Cardiac muscle cell (in vitro differentiated cells and primary cell): Measurements from ENCODE around the gene FRMD4B. TPM values are rescaled to one million over a fixed set of nuclear protein-coding genes. Genes with fewer than 3 reads are reported as not detected.
A peak's percentile ranks its signal among the peaks of the same experiment; 100 is the strongest.

Source experiments
- DNase-seq, 2 donors: peaks; one replicate each; pipeline versions ENCODE4 v3.0.0 to v3.0.0-alpha.2; 2010 to 2017; ENCODE audit warnings: low read depth in 1 of 2, low spot score in 1 of 2
- H3K27ac ChIP-seq: fragments of 200-600 bp; sonication (generic); 2 replicates; pipeline ENCODE4 v1.5.1; 2016
- H3K27me3 ChIP-seq: fragments of 200-600 bp; sonication (generic); 2 replicates; pipeline ENCODE4 v1.6.0; 2016; ENCODE audit warnings: control low read depth
- H3K36me3 ChIP-seq: fragments of 200-600 bp; sonication (generic); 2 replicates; pipeline ENCODE4 v1.5.1; 2016; ENCODE audit warnings: control low read depth
- H3K4me1 ChIP-seq: fragments of 200-600 bp; sonication (generic); 2 replicates; pipeline ENCODE4 v1.8.1; 2017; ENCODE audit warnings: low read depth, mild to moderate bottlenecking, mixed run types
- H3K4me3 ChIP-seq: fragments of 200-600 bp; sonication (generic); 2 replicates; pipeline ENCODE4 v1.5.1; 2016; ENCODE audit warnings: mild to moderate bottlenecking
- H3K9me3 ChIP-seq: fragments of 200-600 bp; sonication (generic); 2 replicates; pipeline ENCODE4 v1.5.1; 2017; ENCODE audit warnings: low read depth, mild to moderate bottlenecking, control low read depth
- CTCF ChIP-seq: IDR thresholded peaks from 2 replicates; pipeline ENCODE4 v1.5.1; 2012; ENCODE audit warnings: low read depth, mild to moderate bottlenecking, low read length
- polyA plus RNA-seq: library from polyadenylated mRNA; unstranded; fragments of >200 nt; fragmentation: Nextera tagmentation; extraction: Ambion mirVana; gene quantifications from 2 replicates; pipeline ENCODE4 v1.2.1, GENCODE V29; 2016
- total RNA-seq: library from RNA; depleted of rRNA; stranded (reverse); fragments of >200 nt; gene quantifications from 2 replicates; pipeline ENCODE4 v1.2.3, GENCODE V29; 2016

FRMD4B gene
- total and polyA plus RNA-seq, 2 experiments from 2014 or later: 38.6 to 78.7 TPM

- no peaks in the 10 kb centered on the region for H3K27me3 ChIP-seq
- peaks cover 17% of the 10 kb centered on the region for H3K4me1 ChIP-seq
- no peak for DNase-seq
- TF ChIP-seq CTCF: no peak
- H3K9me3 ChIP-seq: no peaks in the 10 kb centered on the region
- H3K27ac ChIP-seq: no peak overlapping the region
- no peak overlapping the region for H3K4me3 ChIP-seq
- no peaks in the 10 kb centered on the region for H3K36me3 ChIP-seq
Measured at GRCh38 chr3:69144631-69145245, 241.2 kb downstream of the FRMD4B start.

GRCh38 chr3:69143612-69144011 is 242.3 kb downstream of the FRMD4B start:
- H3K4me3 ChIP-seq: no peak overlapping the region

GRCh38 chr3:69142797-69143454 is 243.0 kb downstream of the FRMD4B start:
- Histone ChIP-seq H3K27me3 (no peaks in the 10 kb centered on the region), H3K9me3 (no peaks in the 10 kb centered on the region), H3K4me1 (peaks cover 17% of the 10 kb centered on the region), H3K4me3 (no peak overlapping the region), H3K27ac (no peak overlapping the region), H3K36me3 (no peaks in the 10 kb centered on the region)
- no peak for TF ChIP-seq CTCF
- no peak for DNase-seq

More at GRCh38 chr3:69143612-69144011, 242.3 kb downstream of the FRMD4B start:
- no peak for TF ChIP-seq CTCF
- no peak for DNase-seq
- Histone ChIP-seq H3K4me1 (peaks cover 17% of the 10 kb centered on the region), H3K9me3 (no peaks in the 10 kb centered on the region), H3K27me3 (no peaks in the 10 kb centered on the region), H3K27ac (no peak overlapping the region), H3K36me3 (no peaks in the 10 kb centered on the region)

- no peak overlapping the region for H3K4me3 ChIP-seq
- TF ChIP-seq CTCF: no peak
- no peaks in the 10 kb centered on the region for H3K36me3 ChIP-seq
- no peak overlapping the region for H3K27ac ChIP-seq
- no peaks in the 10 kb centered on the region for H3K27me3 ChIP-seq
- H3K9me3 ChIP-seq: no peaks in the 10 kb centered on the region
- peak in 1 of 2 donors; percentile 7 for DNase-seq
- H3K4me1 ChIP-seq: peaks cover 19% of the 10 kb centered on the region
Measured at GRCh38 chr3:69142090-69142489, 243.8 kb downstream of the FRMD4B start.

GRCh38 chr3:69141313-69141712 is 244.6 kb downstream of the FRMD4B start:
- no peak for DNase-seq
- Histone ChIP-seq H3K9me3 (no peaks in the 10 kb centered on the region), H3K4me3 (no peak overlapping the region), H3K27me3 (no peaks in the 10 kb centered on the region), H3K27ac (no peak overlapping the region), H3K36me3 (no peaks in the 10 kb centered on the region), H3K4me1 (peaks cover 23% of the 10 kb centered on the region)
- TF ChIP-seq CTCF: no peak
